Panc1 (cell line): ENCODE results near the gene FXR2. TPM values are rescaled to one million over a fixed set of nuclear protein-coding genes. Genes with fewer than 3 reads are reported as not detected.
A peak's percentile ranks its signal among the peaks of the same experiment; 100 is the strongest.

Experiments used
- ATAC-seq: fragments of 200-7000 bp; cut with Tn5 transposase; 2 replicates; pipeline ENCODE4 v1.9.1; 2020; ENCODE audit warnings: mild to moderate bottlenecking, moderate library complexity
- BruUV-seq: library from RNA; stranded (reverse); fragments of 400-500 nt; replicated peaks from 2 replicates; lab custom pipeline; 2021; lab: Mats Ljungman, UMichigan
- CTCF ChIA-PET: fragments of 300-600 bp; sonication (Branson Sonifier 250); formaldehyde crosslinking; loops from one replicate; lab custom pipeline; 2022; ENCODE audit warnings: antibody characterized with exemption; lab: Charles Lee
- POLR2A ChIA-PET: fragments of 300-600 bp; sonication (Branson Sonifier 250); formaldehyde crosslinking; loops from one replicate; lab custom pipeline; 2022; ENCODE audit warnings: antibody characterized with exemption; lab: Charles Lee
- DNase-seq: peaks from one replicate; pipeline ENCODE4 v3.0.0-alpha.2; 2010; ENCODE audit warnings: low read depth, low spot score
- H3K27ac ChIP-seq: 2 replicates; pipeline ENCODE4 v1.5.1; 2011; ENCODE audit warnings: mild to moderate bottlenecking, low read length, inconsistent platforms
- H3K27me3 ChIP-seq: fragments of 200-500 bp; sonication (Bioruptor generic); 2 replicates; pipeline ENCODE4 v1.6.0; 2014; ENCODE audit warnings: low read length, inconsistent platforms; ENCODE audit not compliant: control insufficient read depth, insufficient read depth
- H3K36me3 ChIP-seq: fragments of 200-500 bp; sonication (Bioruptor generic); 2 replicates; pipeline ENCODE4 v1.5.1; 2014; ENCODE audit warnings: inconsistent platforms, mild to moderate bottlenecking, low read length, moderate library complexity; ENCODE audit not compliant: control insufficient read depth, insufficient read depth
- H3K4me1 ChIP-seq: 2 replicates; pipeline ENCODE4 v1.5.1; 2011; ENCODE audit warnings: inconsistent platforms, mild to moderate bottlenecking, low read length, moderate library complexity; ENCODE audit not compliant: control insufficient read depth, insufficient read depth
- H3K4me3 ChIP-seq, 2 experiments: 2 replicates each; pipeline ENCODE4 v1.5.1; 2011 to 2012; ENCODE audit warnings: low read depth in 2 of 2, low read length in 2 of 2, mild to moderate bottlenecking in 2 of 2, inconsistent platforms in 1 of 2, moderate library complexity in 1 of 2
- H3K9me3 ChIP-seq: fragments of 200-500 bp; sonication (Bioruptor generic); 2 replicates; pipeline ENCODE4 v1.5.1; 2014; ENCODE audit warnings: low read depth, mild to moderate bottlenecking, inconsistent platforms, low read length, moderate library complexity; ENCODE audit not compliant: control insufficient read depth, insufficient read depth
- POLR2AphosphoS5 ChIP-seq: IDR thresholded peaks from 2 replicates; pipeline ENCODE4 v1.6.1; 2012; ENCODE audit warnings: mild to moderate bottlenecking, low read depth, low read length, moderate library complexity
- SIN3A ChIP-seq: IDR thresholded peaks from 2 replicates; pipeline ENCODE4 v1.6.1; 2012; ENCODE audit warnings: low read depth, mild to moderate bottlenecking, low read length, moderate library complexity, borderline replicate concordance; ENCODE audit not compliant: insufficient read depth
- TCF7L2 ChIP-seq: IDR thresholded peaks from 2 replicates; pipeline ENCODE4 v1.6.1; 2011; ENCODE audit warnings: mild to moderate bottlenecking, low read depth, low read length, inconsistent platforms
- in situ Hi-C: cut with HindIII; loops from 2 replicates; pipeline ENCODE4 v1.10.0; 2016; ENCODE audit warnings: low sequenced_read_pairs, low pct_unique_long_range_greater_than_20kb
- intact Hi-C: fragments of 100-400 bp; cut with micrococcal nuclease; formaldehyde crosslinking; loops from one replicate; pipeline ENCODE4 v1.10.0; 2022; ENCODE audit not compliant: unreplicated experiment
- total RNA-seq: library from RNA; stranded (reverse); gene quantifications from one replicate; pipeline ENCODE4 v1.2.1, GENCODE V29; 2021; ENCODE audit not compliant: unreplicated experiment
- TF ChIP-seq, protein P1 (sequence below), 2 experiments: IDR thresholded peaks; 2 replicates each; pipeline ENCODE4 v1.6.1; 2011 to 2012; ENCODE audit warnings: low read depth in 2 of 2, control low read depth in 1 of 2, low read length in 1 of 2, mild to moderate bottlenecking in 1 of 2, moderate library complexity in 1 of 2; ENCODE audit not compliant: insufficient read depth in 1 of 2
- TF ChIP-seq, protein P2 (sequence below): fragments of 450-650 bp; IDR thresholded peaks from 2 replicates; pipeline ENCODE4 v1.5.1; 2017; ENCODE audit warnings: mild to moderate bottlenecking

Gene FXR2
- total RNA-seq, 1 experiment from 2014 or later = 39.7 TPM

DNA sequence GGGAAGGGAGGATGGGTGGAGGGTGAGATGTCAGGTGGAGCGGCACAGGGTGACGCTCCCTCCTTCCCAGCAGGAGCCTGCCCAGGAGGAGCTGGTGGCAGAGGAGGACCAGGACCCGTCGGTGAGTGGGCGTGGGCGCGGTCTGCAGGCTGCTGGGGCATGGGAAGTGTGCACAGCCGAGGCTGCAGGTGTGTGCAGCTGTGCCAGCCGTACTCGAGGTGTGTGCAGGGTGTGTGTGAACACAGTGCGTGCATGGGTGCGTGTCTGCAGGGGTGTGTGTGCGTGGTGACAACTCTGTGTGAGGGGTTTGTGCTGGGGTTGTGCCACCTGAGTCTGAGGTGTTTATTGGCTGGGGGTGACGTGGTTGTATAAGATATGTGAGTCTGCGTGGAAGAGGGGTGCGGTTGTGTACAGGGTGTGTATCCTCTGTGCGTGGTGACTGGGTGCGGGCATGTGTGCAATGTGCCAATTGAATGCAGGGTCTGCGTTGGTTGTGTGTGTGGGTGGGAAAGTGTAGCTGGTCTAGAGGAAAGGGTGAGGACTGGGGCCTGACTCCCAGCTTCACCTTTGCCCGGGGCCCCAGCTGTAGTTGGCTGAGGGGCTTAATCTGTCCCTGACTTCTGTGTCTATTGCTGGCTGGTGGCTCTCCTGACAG, 65.2 kb downstream of the FXR2 start:
- DNase-seq = no peak
- no peaks in the 10 kb centered on the region for H3K36me3 ChIP-seq
- peak; percentile 84 for ATAC-seq
- CTCF ChIA-PET = no interaction called here
- intact Hi-C loops (no loop called here), in situ Hi-C loops (no loop called here)
- no peak for TF ChIP-seq POLR2AphosphoS5
- no peak for TF ChIP-seq TCF7L2
- TF ChIP-seq, protein P1, sequence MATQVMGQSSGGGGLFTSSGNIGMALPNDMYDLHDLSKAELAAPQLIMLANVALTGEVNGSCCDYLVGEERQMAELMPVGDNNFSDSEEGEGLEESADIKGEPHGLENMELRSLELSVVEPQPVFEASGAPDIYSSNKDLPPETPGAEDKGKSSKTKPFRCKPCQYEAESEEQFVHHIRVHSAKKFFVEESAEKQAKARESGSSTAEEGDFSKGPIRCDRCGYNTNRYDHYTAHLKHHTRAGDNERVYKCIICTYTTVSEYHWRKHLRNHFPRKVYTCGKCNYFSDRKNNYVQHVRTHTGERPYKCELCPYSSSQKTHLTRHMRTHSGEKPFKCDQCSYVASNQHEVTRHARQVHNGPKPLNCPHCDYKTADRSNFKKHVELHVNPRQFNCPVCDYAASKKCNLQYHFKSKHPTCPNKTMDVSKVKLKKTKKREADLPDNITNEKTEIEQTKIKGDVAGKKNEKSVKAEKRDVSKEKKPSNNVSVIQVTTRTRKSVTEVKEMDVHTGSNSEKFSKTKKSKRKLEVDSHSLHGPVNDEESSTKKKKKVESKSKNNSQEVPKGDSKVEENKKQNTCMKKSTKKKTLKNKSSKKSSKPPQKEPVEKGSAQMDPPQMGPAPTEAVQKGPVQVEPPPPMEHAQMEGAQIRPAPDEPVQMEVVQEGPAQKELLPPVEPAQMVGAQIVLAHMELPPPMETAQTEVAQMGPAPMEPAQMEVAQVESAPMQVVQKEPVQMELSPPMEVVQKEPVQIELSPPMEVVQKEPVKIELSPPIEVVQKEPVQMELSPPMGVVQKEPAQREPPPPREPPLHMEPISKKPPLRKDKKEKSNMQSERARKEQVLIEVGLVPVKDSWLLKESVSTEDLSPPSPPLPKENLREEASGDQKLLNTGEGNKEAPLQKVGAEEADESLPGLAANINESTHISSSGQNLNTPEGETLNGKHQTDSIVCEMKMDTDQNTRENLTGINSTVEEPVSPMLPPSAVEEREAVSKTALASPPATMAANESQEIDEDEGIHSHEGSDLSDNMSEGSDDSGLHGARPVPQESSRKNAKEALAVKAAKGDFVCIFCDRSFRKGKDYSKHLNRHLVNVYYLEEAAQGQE (IDR thresholded peaks at IDR 0.05; ENCODE audit: insufficient read depth in 1 of 2, low read depth in 2 of 2, low read length in 1 of 2) = no peak
- TF ChIP-seq, protein P2, sequence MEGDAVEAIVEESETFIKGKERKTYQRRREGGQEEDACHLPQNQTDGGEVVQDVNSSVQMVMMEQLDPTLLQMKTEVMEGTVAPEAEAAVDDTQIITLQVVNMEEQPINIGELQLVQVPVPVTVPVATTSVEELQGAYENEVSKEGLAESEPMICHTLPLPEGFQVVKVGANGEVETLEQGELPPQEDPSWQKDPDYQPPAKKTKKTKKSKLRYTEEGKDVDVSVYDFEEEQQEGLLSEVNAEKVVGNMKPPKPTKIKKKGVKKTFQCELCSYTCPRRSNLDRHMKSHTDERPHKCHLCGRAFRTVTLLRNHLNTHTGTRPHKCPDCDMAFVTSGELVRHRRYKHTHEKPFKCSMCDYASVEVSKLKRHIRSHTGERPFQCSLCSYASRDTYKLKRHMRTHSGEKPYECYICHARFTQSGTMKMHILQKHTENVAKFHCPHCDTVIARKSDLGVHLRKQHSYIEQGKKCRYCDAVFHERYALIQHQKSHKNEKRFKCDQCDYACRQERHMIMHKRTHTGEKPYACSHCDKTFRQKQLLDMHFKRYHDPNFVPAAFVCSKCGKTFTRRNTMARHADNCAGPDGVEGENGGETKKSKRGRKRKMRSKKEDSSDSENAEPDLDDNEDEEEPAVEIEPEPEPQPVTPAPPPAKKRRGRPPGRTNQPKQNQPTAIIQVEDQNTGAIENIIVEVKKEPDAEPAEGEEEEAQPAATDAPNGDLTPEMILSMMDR = no peak
- POLR2A ChIA-PET = no interaction called here
- H3K4me1 ChIP-seq = peaks cover 5% of the 10 kb centered on the region; the same call in 1 of the 2 replicates
- peak overlapping the region; percentile 7; the same call in 1 of the 2 replicates for H3K27ac ChIP-seq
- BruUV-seq = no TSS peak
- no peaks in the 10 kb centered on the region for H3K9me3 ChIP-seq
- H3K4me3 ChIP-seq = peak overlapping the region; percentile 50 to 67
- H3K27me3 ChIP-seq = no peaks in the 10 kb centered on the region

DNA sequence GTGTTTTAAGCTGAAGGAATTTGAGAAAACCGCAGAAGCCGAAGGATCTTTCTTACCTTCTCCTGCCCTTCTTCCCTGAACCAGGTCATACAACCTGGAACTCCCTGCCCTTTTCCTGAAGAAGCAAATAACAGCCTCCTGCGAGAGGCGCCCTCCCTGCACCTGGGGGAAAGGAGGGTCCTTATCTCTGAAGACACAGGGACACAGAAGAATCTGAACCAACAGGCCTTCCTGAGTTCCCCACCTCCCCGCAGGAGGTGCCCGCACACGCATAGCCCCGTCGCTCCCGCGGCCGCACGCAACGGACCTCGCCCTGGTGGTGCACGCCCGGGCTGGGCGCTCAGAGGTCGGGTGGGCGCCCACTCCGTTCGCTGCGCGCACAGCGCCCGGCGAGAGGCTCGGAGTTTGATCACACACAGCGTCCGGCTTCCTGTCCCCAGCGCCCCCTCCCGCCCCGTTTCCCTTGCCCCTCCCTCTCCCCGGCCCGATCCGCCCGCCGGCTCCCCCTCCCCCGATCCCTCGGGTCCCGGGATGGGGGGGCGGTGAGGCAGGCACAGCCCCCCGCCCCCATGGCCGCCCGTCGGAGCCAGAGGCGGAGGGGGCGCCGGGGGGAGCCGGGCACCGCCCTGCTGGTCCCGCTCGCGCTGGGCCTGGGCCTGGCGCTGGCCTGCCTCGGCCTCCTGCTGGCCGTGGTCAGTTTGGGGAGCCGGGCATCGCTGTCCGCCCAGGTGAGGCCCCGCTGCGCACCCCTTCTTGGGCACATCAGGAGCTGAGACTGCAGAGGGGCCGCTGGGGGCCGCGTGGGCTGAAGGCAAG, 65.9 kb downstream of the FXR2 start, which contains the start of gene TNFSF12:
TSS of gene TNFSF12 (plus strand) at position 474 of the 816 bp plus-strand sequence. CDS start at position 570, 96 bp downstream.
- H3K27ac ChIP-seq = peak within 1 kb of the TSS; percentile 58
- peaks cover 5% of the 10 kb centered on the region; the same call in 1 of the 2 replicates for H3K4me1 ChIP-seq
- in situ Hi-C loops = no loop called here
- DNase-seq (no peak), ATAC-seq (peak; percentile 85)
- intact Hi-C loops = no loop called here
- TF ChIP-seq SIN3A (no peak), POLR2AphosphoS5 (no peak)
- TF ChIP-seq, protein P1 (IDR thresholded peaks at IDR 0.05; ENCODE audit: insufficient read depth in 1 of 2, low read depth in 2 of 2, low read length in 1 of 2) = no peak
- TF ChIP-seq, protein P2 = no peak; the same call in 1 of the 2 replicates
- ChIA-PET POLR2A (no interaction called here), CTCF (no interaction called here)
- H3K4me3 ChIP-seq = peak within 1 kb of the TSS; percentile 50 to 67
- BruUV-seq = no TSS peak
- H3K9me3 ChIP-seq = no peaks in the 10 kb centered on the region
- H3K36me3 ChIP-seq = no peaks in the 10 kb centered on the region
- H3K27me3 ChIP-seq = no peaks in the 10 kb centered on the region
